SIG-M5 (cell line): ENCODE results near the gene ARGLU1.

Source experiments
- DNase-seq: peaks from one replicate; lab custom pipeline; 2025; lab: John Stamatoyannopoulos, UW

ARGLU1 gene

DNA sequence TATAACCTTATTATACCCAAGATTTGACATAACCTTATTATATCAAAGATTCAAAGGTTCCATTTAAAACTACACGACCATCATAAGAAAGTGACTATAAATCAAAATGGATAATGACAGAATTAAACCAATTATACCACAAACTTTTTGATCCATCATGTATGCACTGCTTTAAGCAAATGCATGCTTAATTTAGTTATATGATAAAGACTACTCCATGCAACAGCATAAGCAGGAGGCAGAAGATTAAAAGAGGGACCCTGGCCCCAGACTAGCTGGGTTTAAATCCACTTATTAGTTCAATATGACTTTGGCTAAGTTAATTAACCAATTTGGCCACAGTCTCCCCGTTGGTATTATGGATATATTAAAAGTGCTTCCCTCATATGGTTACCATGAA is 43.8 kb downstream of the ARGLU1 start:
- DNase-seq, result no peak

DNA sequence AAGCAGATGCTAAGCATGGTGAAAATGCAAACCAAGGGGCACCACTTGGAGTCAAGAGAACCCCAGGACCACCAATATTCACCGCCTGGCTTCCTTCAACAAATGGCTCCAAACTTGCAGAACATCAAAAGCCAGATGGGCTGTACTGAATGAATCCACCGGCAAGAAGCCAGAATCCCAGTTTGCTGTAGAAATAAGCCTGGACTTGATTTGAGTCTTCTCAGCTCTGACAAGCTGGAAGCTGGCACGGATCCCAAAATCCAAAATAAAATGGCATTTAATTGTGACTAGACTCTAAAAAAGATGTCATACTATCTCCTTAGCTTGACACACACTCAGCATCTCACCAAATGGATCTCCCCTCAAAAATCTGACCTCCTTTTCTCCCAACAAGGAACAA is 44.4 kb downstream of the ARGLU1 start:
- DNase-seq, result no peak

DNA sequence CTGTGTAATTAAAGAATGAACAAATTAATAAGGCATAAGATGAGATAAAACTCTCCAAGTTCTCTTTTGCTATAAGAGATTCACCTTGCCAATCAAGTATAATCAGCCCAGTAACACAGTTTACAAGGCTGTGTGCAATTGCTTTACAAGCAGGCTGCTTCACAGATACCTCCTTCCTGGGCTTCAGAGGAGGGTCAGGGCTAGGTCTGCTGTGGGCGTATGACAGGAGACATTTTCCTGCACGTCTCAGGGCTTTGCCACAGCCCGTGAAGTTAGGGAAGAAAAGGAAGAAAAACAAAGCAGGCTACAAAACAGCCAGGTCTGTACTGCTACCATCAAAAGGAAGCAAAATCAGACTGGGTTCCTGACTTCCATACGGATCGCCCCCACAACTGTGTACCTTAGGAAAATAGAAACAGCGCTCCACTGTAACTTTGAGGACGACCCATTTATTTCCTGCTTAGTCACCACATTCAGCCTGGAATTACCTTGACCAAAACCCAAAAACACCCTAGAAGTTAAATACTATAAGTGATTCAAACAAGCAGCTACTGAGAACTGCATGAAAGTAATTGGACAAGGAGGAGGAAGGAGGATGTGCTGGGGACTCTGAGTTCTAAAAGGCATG is 44.9 kb downstream of the ARGLU1 start:
- no peak for DNase-seq

DNA sequence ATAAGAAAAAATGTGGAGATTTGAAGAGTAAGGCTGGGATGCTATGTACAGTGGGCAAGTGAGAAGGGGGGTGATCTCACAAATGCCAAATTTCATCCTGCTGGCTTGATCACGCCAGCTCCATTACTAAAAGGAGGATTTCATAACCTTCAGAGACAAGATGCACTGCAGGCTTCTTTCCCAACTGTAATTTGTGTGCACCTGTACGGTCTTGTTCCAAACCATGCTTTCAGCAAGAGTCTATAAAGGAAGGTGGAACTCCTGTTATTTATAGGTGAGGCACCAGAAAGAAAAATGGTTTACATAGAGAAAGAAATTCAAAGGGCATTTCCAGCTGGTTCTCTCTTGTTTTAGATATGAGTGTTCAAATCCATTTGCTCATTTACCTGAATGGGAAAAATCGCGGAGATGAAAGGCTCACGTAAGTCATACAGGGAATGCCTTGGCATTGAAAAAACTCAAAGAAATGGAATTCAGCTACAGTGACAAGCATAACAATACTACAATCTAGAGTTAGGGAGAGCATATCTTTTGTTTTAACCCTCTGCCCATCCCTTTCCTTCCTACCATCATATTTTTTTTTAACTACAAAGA is 45.7 kb downstream of the ARGLU1 start:
- DNase-seq, result no peak

DNA sequence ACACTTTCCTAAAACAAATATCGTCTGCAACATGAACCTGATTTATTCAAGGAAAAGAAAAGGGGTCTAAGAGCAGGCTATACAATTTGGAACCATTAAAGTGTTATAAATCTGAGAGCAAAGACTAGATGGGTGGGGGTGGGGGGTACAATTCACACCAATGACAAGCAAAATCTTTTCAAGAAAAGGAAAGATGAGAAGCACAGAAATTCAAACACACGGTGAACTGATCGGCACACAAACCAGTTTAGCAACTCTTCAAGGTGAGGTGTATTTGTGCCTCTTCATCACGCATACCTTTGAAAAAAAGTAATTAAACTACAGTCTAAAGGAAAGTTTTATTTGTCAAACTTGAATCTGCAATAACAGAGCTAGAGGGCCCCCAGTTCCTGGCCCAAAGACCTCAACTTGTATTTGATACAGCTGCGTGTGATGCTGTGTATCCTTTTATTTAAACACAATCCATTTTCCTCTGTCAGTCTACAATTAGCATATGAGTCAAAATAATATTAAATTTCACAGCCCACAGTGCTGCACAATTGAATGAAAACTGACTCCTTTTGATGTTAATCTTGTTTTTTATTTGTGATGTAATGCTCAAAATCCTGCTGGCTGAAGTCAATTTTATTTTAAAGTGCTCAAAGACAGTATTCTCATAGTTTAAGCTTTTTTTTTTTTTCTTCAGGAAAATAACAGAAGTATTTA is 46.7 kb downstream of the ARGLU1 start:
- DNase-seq, result no peak

DNA sequence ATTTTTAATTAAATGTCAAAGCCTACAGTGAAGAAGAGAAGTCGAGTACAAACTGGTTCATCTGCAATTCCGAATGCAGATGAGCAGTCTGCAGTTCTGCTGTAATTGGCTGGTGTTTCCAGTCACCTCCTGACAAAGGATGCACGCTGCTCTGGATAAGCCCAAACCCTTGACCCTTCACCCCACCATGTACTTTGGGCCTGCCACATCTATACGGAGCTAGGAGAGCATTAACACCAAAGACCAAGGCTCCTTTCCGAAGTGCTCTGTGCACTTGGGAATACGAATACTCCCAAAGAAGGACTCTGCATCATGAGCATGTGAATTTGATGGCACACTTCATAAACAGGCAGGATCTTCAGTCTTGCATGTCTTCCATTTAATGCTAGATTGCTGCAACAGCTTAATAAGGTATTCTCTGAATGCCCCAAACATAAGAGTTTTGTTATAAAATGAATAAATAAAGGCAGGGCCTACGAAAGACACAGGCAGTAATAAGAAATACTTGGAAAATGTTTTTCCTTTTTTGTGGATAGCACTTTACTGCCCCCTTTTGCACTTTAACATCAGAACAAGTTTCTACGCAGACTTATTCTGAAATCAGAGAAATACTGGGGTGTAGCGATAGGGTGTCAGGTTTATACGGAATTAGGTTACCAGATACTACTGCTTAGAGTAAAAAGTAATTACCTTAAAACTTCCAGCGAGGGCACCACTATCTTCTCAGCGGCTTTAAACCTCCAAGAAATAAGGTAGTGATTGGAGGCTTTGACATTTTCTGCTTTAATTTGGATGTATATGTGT is 47.5 kb downstream of the ARGLU1 start:
- DNase-seq, result no peak

DNA sequence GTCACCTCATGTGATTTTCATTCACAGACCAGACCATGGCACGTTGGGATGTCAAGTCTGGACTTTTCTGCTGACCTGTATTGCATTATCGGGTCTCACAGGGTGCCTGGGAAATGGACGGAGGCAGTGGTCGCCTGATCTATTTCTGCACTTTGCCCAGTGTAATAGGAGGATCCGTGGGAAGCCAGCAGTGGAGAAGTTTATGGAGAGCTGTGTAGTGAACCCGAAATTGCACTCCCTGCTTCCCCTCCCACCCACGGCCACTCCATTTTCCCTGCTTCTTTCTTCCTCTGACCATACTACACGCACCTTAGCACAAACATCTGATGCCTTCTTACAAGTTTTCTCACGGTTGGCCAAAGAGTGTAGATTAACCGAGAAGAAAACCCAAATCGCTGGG is 49.4 kb downstream of the ARGLU1 start:
- no peak for DNase-seq

DNA sequence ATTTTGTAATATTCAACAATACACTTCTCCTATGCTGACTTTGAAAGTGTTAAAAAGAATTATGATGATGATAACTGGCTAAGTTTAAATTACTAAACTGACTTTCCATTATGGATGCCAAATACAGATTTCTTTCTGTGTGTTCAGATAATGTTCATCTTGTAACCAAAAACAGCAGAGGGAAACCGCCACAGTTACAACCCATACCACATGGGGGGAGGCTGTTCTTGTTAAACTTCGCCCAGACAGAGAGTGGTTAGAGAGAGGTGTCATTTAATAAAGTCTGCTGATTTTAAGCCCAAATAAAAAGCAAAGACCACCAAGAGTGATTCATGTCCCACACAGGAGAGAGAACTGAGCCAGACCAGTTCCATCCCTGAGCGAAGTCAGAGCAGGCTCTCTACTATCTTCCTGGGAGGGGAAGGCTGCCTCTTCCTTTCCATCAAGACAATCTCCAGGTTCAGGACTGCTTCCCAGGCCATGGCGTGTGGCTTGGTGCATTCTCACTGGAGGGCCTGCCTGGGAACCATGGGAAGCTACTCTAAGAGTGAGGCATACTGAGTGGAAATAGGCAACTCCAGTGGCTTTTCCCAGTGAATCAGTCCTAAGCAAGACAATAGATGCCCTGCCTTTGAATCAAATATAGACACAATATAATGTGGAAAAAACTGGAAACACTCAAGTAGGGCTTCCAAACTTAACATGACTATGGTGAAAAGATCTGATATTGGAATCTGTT is 50.7 kb downstream of the ARGLU1 start:
- no peak for DNase-seq

DNA sequence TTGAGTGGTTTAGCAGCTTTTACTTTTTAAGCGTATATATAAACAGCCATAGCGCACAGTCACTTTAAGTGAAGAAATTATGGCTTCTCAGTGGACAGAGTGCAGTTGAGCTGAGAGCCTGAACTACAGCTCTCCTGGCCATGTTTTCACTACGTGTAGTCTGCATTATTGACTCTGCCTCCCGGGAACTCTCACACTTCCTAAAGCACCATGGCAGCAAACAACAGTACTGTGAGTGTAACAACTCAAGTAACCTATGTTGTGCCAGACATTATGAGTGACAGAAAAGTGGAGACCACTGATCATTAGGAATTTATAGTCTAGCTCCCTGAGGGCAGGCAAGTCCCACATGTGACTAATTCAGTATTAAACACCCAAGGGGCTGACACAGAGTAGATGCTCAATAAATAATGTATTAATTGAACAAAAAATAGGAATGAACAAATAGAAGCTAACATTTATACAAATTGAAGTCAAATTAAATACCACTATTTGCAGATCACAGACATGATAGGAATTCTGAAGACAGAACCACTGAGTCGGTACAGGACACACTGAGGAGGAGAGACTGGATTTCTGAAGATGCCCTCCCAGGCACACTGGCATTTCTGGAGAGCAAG is 52.2 kb downstream of the ARGLU1 start:
- no peak for DNase-seq

DNA sequence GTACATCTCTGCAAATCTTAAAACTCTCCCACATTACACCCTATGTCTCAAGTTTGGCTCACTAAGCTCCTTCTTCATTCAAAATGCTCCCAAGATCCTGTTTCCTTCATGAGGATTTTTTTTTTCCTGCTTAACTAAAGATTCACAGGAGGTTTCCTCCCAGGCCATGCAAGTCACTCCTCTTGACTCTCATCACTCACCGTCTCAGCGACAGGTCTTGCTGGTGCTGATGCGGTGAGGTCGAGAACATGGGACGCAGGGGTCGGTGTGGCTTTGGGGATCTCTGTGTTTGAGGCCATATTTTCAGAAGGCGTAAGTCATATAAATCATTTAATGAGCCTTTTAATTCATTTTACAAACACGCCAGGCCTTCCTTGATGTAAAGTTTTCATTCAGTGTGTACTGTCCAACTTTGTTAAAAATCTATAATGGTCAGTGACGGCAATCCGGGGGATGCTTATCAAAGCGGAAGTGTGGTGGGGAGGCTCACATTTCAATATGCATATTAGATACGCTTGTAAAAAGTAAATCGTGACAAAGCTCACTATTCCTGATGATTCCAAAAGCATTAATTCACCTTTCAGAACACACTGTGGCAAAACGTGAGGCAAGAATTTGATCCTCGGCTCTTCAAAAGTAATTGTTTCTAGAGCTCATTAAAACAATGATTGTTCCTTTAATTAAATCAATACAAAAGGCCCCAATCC is 52.9 kb downstream of the ARGLU1 start:
- no peak for DNase-seq

DNA sequence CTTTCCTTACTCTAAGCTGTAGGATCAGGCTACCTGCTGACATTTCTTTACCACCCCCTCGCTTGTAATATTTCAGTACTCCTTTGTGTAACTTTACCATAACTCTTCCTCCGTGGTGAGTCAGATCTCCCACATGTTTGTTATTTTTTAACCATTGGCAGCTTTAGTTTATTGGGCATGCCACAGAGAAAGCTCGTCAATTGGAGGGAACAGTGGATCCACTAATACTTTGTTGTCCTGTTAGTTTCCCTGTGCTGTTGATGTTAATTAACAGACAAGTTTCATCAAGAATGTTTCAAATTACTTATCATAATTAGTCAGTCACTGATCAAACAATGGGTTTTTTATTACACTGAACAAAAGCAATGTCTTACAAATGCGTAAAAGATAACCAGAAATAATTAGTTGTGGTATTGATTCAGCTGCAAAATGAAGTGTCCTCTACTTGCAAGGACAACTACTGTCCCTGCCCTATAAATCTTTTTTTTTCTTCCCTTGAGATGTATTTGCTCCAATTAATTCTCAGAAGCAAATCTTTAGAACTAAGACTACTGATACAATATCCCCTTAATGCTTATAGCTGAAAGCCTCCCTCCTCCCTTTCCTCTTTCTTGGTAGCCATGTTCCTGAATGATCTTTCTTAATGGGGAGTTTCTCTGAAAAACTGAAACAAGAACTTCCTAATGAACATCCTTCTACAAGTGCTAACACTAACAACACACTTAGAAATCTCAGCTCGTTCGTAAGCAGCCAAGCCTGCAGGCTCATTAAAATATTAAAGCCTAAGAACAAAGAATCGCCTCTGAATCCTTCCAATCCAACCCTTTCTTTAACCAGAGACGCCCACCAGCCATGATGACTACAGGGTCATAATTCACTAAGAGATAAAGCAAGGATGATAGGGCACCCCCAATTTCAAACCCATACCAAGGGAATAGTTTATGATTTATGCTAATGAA is 54.6 kb downstream of the ARGLU1 start:
- no peak for DNase-seq

DNA sequence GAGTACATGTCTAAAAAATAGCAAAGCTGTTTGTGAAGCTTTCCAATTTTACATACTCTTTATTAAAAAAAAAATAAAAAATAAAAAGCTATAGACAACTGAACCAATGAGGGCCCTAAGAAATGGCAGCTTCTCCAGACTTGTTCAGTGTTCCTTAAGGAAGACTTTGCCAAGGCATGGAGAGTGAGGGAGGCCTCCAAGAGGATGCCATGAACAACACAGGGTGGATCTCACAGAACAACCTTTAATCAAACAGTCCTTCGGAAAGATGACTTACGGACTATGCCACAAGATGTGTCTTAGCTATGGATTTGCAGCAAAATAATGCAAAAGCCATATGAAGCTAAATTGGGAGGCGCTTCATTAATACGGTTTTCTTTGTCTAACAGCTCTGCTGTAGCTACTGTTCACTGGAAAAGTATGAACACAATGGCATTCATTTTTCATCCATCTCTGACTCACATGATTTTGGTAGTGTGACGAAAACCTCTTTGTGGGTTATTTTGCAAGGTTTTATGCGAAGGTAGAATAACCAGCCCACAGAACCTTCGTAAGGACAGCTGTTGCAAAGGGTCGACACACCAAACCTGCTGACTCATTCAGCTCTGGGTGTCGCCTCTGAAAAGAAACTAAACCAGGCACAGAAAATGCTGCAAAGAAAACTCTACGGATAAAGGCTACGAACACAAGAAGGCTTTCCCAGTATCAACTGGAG is 60.2 kb downstream of the ARGLU1 start:
- DNase-seq, result peak; percentile 47

DNA sequence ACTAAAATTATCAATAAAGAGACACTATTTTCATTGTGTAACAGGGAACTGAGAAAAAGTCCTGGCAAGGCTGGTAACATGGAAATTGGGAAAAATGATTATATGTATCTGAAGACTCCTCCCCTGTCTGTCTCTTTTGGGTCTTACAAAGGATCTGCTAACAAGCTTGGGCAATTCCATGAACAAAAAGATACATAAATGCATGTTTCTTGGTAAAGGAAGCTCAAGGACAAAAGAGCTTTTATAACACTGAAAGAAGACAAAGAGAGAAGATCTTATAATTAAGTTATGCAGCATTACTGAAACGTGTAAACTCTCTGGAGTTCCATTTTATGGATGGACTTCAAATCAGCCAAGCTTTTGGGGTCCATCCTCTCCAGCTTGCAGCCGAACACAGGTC is 61.7 kb downstream of the ARGLU1 start:
- DNase-seq, result no peak

DNA sequence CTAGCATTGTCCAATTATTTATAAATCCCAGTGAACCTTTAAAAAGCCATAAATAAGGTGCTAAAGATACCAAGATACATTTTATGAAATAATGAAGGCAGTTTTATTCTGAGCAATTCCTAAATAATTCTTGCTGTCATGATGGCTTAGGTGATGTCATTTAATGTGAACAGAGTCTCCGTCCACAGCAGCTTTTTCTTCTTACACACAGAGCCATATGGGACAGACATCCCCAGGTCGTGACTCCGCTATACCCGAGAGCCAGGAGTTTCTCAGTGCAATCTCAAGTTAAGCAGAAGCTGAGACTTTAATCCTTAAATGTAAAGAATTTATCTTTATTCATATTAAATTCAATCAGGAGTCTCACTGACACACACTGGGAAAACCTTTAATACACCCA is 62.2 kb downstream of the ARGLU1 start:
- no peak for DNase-seq

DNA sequence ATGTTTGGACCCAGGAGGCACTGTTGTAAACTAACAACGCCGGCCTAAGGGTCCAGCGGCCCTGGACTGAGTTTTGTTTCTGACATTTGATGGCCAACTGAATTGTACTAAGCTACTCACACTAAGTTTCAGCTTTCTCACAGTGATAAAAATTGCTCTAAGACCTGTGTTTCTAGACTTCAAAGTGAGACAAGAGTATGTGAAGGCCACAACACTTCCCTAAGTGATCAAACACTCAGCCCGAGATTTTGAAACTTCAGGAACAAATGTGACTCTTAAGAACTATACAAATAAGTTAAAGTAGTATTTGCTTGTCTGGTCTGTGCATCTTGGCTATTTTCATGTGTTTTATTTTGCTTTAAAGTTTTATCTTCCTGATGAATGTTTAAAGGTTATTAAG is 62.6 kb downstream of the ARGLU1 start:
- no peak for DNase-seq

DNA sequence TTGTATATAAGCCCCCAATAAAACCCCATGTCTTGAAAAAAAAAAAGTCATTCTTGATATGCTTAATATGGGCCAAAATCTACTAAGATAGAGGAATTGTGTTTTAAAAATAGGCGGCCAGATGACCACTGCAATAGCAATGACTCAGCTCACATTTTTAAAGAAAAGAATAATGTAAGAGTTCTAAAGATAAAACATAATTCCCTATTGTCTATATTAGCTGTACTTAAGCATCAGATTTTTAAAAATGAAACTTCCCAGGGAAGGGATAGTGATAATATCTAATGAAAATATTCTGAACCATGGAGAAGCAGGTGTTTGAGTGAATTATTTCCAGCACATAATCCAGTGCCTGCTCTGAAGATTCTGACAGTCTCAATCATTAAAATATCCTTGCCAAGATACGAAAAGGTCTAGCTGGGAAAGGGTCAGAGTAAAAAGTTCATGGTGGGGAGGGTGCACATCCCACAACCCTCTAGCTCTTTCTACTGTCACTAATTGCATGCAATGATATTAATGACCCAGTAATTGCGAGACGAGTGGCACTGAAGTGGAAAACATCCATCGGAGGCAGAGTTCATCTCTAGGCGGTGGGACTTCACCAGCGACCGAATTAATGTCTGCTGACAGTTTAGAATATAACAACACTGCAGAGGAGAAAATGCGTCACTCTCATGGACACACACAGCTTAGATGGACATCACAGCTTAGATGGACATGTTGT is 64.0 kb downstream of the ARGLU1 start:
- DNase-seq, result no peak

DNA sequence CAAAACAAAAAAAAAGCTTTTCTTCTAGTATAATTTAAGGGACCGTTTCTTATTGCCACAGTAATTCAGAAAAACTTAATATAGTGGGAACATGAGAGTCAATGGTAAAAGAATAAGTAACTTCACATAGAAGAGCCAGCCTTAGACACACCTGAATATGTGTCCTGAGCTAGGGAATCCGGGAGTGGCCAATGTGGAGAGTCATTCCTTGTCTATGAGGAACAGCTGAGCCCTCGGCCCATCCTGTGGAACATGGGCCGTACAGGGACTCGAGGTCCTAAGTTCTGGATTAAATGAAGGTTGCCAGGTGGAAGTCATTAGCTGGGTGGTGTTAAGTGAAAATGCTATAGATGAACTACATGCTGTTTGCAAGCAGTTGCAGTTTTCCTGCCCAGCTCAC is 64.7 kb downstream of the ARGLU1 start:
- DNase-seq, result no peak

DNA sequence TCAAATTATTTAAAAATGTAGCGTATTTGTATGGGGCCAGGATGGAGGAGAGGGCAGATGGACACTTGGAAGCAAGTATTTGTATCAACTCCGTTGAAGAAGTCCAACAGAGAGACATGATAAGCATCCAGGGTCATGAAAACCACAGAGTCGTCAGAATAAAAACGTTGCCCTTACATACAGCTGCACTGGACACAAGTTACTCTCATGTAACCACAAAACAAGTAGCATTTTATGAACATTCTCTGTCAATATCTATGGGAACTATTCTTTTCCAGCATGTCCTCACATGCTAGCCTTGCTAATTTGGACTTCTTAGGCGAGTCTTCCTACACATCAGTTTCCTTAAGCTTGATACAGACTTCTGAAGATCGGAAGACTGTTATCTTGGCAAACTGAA is 67.5 kb downstream of the ARGLU1 start:
- DNase-seq, result no peak

DNA sequence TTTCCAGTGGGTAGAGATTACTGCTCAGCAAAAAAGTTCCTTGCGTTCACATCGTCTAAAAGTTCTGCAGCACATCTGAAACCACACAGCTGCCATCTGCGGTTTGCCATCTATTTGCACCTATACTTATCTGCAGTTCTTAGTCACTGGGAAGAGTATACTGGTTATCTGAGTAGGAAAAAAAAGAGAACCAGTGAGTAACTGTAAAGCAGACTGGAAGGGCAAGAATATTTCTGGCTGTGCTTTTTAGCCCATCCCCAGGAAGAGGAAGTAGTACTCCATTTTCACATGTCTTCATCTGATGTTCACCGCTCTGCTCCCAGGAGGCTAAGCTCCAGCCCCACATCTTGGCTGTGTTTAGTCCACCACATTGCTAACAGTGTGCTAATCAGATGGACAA is 68.0 kb downstream of the ARGLU1 start:
- peak; percentile 55 for DNase-seq
